Vagina (tissue), 2 donors: ENCODE data around the gene PLD6. TPM values are rescaled to one million over a fixed set of nuclear protein-coding genes. Genes with fewer than 3 reads are reported as not detected.

Experiments
- DNase-seq, 2 donors: peaks; one replicate each; pipeline ENCODE4 v3.0.0-alpha.2; 2017; ENCODE audit errors: extremely low spot score in 2 of 2
- H3K27ac ChIP-seq: fragments of 200-600 bp; sonication (generic); one replicate; pipeline ENCODE4 v1.5.1; 2019
- H3K27me3 ChIP-seq: fragments of 200-600 bp; sonication (generic); one replicate; pipeline ENCODE4 v1.5.1; 2019
- H3K36me3 ChIP-seq, 2 donors: fragments of 200-600 bp; sonication (generic); one replicate each; pipeline ENCODE4 v1.5.1; 2017 to 2019
- H3K4me1 ChIP-seq: fragments of 200-600 bp; sonication (generic); one replicate; pipeline ENCODE4 v1.5.1; 2019
- H3K4me3 ChIP-seq, 2 donors: fragments of 200-600 bp; sonication (generic); 1 replicate in 1 of 2; 2 replicates in 1 of 2; pipeline ENCODE4 v1.5.1; 2016 to 2019
- H3K9me3 ChIP-seq: fragments of 200-600 bp; sonication (generic); one replicate; pipeline ENCODE4 v1.5.1; 2019
- CTCF ChIP-seq, 3 experiments: fragments of 450-650 bp in 2 of 3; fragments of 200-600 bp in 1 of 3; sonication (generic) in 1 of 3; IDR thresholded peaks; one replicate each; pipeline ENCODE4 v1.5.1; 2017 to 2019; ENCODE audit warnings: antibody characterized with exemption in 3 of 3, mild to moderate bottlenecking in 2 of 3, moderate library complexity in 2 of 3
- POLR2A ChIP-seq, 2 donors: fragments of 450-650 bp; IDR thresholded peaks; one replicate each; pipeline ENCODE4 v1.6.1; 2017; ENCODE audit warnings: antibody characterized with exemption in 2 of 2, mild to moderate bottlenecking in 2 of 2, moderate library complexity in 2 of 2
- POLR2AphosphoS5 ChIP-seq, 2 donors: sonication (generic); formaldehyde crosslinking; IDR thresholded peaks; one replicate each; pipeline ENCODE4 v1.9.0; 2017; ENCODE audit warnings: antibody characterized with exemption in 2 of 2, mild to moderate bottlenecking in 2 of 2, low read depth in 1 of 2; ENCODE audit not compliant: insufficient read depth in 1 of 2
- intact Hi-C: fragments of 100-400 bp; cut with DNase I; formaldehyde crosslinking; loops from one replicate; pipeline ENCODE4 v1.15.1; 2023
- total RNA-seq: library from RNA; depleted of rRNA; stranded (reverse); fragments of >200 nt; gene quantifications from one replicate; pipeline ENCODE4 v1.2.3, GENCODE V29; 2016

PLD6 gene
- total RNA-seq, 1 donor from 2014 or later = 0.74 TPM

- Histone ChIP-seq H3K27me3 (no peaks in the 10 kb centered on the region), H3K36me3 (peaks cover 0 to 97% of the 10 kb centered on the region in 2 donors), H3K9me3 (no peaks in the 10 kb centered on the region), H3K27ac (no peak overlapping the region), H3K4me3 (no peak overlapping the region), H3K4me1 (no peaks in the 10 kb centered on the region)
- TF ChIP-seq POLR2A (IDR thresholded peaks at IDR 0.05) (no peak), POLR2AphosphoS5 (IDR thresholded peaks at IDR 0.05; ENCODE audit: insufficient read depth in 1 of 2, low read depth in 1 of 2) (no peak), CTCF (IDR thresholded peaks at IDR 0.05) (no peak)
- no peak for DNase-seq
- intact Hi-C loops = no loop called here
Observed at GRCh38 chr17:17226451-17227265, 20.5 kb upstream of the PLD6 start.

- TF ChIP-seq POLR2AphosphoS5 (IDR thresholded peaks at IDR 0.05; ENCODE audit: insufficient read depth in 1 of 2, low read depth in 1 of 2) (no peak), CTCF (IDR thresholded peaks at IDR 0.05) (no peak), POLR2A (IDR thresholded peaks at IDR 0.05) (no peak)
- no peak overlapping the region for H3K4me3 ChIP-seq
- no peaks in the 10 kb centered on the region for H3K4me1 ChIP-seq
- no peaks in the 10 kb centered on the region for H3K27me3 ChIP-seq
- H3K9me3 ChIP-seq = no peaks in the 10 kb centered on the region
- intact Hi-C loops = no loop called here
- peaks cover 0 to 97% of the 10 kb centered on the region in 2 donors for H3K36me3 ChIP-seq
- no peak overlapping the region for H3K27ac ChIP-seq
- no peak for DNase-seq
Observed at GRCh38 chr17:17225901-17226300, 19.8 kb upstream of the PLD6 start.

GRCh38 chr17:17224137-17224536 is 18.0 kb upstream of the PLD6 start:
- Histone ChIP-seq H3K4me3 (no peak overlapping the region), H3K4me1 (no peaks in the 10 kb centered on the region), H3K27ac (no peak overlapping the region), H3K36me3 (peaks cover 0 to 96% of the 10 kb centered on the region in 2 donors), H3K9me3 (no peaks in the 10 kb centered on the region), H3K27me3 (no peaks in the 10 kb centered on the region)
- TF ChIP-seq POLR2A (IDR thresholded peaks at IDR 0.05) = no peak
- intact Hi-C loops = no loop called here
- no peak for DNase-seq

- intact Hi-C loops = no loop called here
Observed at GRCh38 chr17:17223736-17224135, 17.6 kb upstream of the PLD6 start.

GRCh38 chr17:17221329-17221728 is 15.2 kb upstream of the PLD6 start:
- H3K4me1 ChIP-seq = no peaks in the 10 kb centered on the region
- no peak overlapping the region for H3K27ac ChIP-seq
- TF ChIP-seq POLR2AphosphoS5 (IDR thresholded peaks at IDR 0.05; ENCODE audit: insufficient read depth in 1 of 2, low read depth in 1 of 2) = no peak
- TF ChIP-seq CTCF (IDR thresholded peaks at IDR 0.05) = no peak
- no peak for TF ChIP-seq POLR2A (IDR thresholded peaks at IDR 0.05)
- H3K9me3 ChIP-seq = no peaks in the 10 kb centered on the region
- no peak for DNase-seq
- no peak overlapping the region for H3K4me3 ChIP-seq
- no peaks in the 10 kb centered on the region for H3K27me3 ChIP-seq
- H3K36me3 ChIP-seq = peaks cover 0 to 95% of the 10 kb centered on the region in 2 donors
- intact Hi-C loops = no loop called here

More at GRCh38 chr17:17223736-17224135, 17.6 kb upstream of the PLD6 start:
- Histone ChIP-seq H3K27me3 (no peaks in the 10 kb centered on the region), H3K9me3 (no peaks in the 10 kb centered on the region), H3K36me3 (peaks cover 0 to 96% of the 10 kb centered on the region in 2 donors), H3K4me3 (no peak overlapping the region), H3K4me1 (no peaks in the 10 kb centered on the region), H3K27ac (no peak overlapping the region)
- DNase-seq = no peak
- TF ChIP-seq POLR2A (IDR thresholded peaks at IDR 0.05) = no peak
- TF ChIP-seq CTCF (IDR thresholded peaks at IDR 0.05) = no peak
- TF ChIP-seq POLR2AphosphoS5 (IDR thresholded peaks at IDR 0.05; ENCODE audit: insufficient read depth in 1 of 2, low read depth in 1 of 2) = no peak
